Lower leg skin (tissue), 3 donors: ENCODE measurements around the gene PDZRN4.

ENCODE experiments used
- CTCF ChIP-seq, 3 donors: fragments of 450-650 bp; IDR thresholded peaks; one replicate each; pipeline ENCODE4 v1.5.1; 2016; ENCODE audit warnings: antibody characterized with exemption in 3 of 3, mild to moderate bottlenecking in 3 of 3, moderate library complexity in 2 of 3
- POLR2A ChIP-seq, 2 donors: fragments of 450-650 bp; IDR thresholded peaks; one replicate each; pipeline ENCODE4 v1.6.1; 2016 to 2017; ENCODE audit warnings: antibody characterized with exemption in 2 of 2, mild to moderate bottlenecking in 1 of 2, moderate library complexity in 1 of 2

GRCh38 chr12:41224066-41224465, 35.9 kb downstream of the PDZRN4 start:
- TF ChIP-seq CTCF (IDR thresholded peaks at IDR 0.05) = no peak
- TF ChIP-seq POLR2A (IDR thresholded peaks at IDR 0.05) = no peak
